ENCODE data around the gene TRPM5.
"Not testable (repeated sequence)": the region's sequence is repeated elsewhere in the genome, so short reads cannot be mapped to it uniquely, and the experiment has no call there.

Gene TRPM5, protein sequence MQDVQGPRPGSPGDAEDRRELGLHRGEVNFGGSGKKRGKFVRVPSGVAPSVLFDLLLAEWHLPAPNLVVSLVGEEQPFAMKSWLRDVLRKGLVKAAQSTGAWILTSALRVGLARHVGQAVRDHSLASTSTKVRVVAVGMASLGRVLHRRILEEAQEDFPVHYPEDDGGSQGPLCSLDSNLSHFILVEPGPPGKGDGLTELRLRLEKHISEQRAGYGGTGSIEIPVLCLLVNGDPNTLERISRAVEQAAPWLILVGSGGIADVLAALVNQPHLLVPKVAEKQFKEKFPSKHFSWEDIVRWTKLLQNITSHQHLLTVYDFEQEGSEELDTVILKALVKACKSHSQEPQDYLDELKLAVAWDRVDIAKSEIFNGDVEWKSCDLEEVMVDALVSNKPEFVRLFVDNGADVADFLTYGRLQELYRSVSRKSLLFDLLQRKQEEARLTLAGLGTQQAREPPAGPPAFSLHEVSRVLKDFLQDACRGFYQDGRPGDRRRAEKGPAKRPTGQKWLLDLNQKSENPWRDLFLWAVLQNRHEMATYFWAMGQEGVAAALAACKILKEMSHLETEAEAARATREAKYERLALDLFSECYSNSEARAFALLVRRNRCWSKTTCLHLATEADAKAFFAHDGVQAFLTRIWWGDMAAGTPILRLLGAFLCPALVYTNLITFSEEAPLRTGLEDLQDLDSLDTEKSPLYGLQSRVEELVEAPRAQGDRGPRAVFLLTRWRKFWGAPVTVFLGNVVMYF (N-terminal part only)
- total RNA-seq, result 0.15 to 1.4 (median 0.45) reads per million in 4 donors

DNA sequence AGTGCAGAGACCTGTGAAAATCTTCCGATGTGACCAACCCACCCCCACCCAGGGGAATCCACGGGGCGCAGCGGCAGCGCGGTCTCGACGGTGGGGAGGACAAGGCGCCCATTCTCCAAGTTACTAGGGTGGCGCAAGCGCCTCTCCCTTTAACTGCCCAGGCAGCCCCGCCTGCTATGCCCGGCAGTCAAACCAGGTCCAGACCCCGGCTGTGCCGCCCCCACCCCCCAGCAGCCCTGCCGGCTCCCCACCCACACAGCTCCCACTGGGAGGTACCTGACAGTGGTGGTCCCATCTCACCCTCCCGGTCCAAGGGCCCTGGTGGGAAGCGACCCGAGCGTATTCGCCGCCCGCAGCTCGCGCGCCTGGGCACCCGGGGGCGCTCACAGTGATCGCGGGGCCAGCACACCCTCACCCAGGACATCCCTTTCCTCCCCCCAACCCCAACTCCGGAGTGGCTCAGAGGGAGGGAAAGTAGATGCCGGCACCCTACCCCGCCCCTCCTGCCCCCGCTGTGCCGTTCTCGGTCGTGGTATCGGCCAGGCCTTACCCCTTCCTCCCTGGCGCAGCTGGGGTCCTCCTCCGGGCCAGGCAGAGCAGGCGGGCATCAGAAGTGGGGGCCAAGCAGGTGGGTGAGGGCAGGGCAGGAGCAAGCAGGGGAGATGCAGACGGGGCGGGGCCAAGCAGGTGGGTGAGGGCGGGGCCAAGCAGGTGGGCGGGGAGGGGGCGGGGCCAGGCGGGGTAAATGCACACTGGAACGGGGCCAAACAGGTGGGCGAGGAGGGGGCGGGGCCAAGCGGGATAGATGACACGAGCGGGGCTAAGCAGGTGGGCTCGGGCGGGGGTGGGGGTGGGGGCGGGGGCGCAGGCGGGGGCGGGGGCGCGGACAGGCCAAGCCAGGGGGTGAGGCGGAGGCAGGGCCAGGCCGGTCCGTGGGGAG, at the start of gene TRPM5:
TSS of gene TRPM5 (minus strand) at position 634 of the 940 bp plus-strand sequence. CDS start 21,478 bp downstream, outside the sequence.
- DNase-seq, result peak; percentile 40 to 78 (median 70)

DNA sequence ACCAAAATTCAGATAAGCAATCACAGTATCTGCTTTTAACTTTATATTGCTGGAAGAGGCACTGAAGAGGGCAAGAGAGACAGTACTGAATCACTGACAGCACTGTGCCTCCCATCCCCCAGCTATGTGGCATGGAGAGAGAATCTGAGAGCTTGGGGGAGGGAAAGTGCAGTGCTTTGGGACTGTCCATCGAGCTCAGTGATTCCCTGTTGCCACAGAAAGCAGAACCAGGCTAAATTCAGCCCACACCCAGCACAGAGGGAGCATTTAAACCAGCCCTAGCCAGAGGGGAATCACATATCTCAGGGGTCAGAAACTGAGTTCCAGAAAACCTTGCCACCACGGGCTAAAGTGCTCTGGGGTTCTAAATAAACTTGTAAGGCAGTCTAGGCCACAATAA, 44.8 kb upstream of the TRPM5 start:
- DNase-seq, result no peak

DNA sequence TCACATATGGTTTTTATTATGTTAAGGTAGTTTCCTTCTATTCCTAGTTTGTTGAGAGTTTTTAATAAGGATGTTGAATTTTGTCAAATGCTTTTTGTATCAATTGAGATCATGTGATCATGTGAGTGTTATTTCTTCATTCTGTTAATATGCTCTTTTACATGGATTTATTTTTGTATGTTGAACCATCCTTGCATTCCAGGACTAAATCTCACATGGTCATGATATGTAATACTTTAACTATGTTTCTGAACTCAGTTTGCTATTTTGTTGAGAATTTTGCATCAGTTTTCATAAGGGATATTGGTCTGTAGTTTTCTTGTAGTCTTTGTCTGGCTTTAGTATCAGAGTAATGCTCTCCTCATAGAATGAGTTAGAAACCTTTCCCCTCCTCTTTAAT, 43.7 kb upstream of the TRPM5 start:
- no peak for DNase-seq

DNA sequence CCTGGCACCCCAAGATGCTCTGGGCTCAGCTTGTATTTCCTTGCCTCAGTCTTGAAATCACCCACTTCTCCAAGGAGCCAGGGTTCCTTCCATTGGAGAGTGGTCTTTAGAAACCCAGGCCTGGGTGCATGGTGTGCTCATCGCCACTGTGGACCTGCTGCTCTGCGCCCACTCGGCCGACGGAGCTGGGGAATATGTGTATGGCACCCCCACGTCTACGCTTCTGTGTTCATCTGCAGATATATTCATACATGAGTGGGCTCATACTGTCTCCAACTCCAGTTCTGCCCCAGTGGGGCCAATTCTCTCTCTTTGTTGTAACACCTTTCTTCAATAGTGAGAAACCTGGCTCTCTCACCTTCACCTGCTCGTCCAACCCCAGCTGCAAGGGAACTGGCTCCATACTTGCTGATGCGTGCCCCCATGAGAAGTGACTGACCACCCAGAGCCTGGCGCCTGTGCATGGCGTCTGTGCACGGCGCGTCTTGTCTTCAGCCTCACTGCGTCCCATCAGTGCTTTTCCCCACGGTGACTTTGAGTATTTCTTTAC, 40.3 kb upstream of the TRPM5 start:
- DNase-seq, result no peak

DNA sequence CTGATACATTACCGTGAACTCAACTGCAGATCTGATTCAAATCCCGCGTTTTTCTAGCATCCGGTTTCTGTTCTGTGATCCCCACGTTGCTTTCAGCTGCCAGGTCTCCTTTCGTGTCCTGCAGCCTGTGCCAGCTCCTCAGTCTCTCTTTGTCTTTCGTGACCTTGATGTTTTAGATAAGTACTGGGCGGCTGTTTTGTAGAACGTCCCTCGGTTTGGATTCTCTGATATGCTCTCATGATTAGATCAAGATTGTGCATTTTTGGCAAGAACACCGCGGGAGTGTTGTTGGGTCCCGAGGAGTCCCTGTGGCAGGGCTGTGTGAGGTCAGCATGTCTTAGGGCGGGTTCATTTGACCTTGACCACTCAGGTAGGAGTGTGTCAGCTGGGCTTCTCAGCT, 39.1 kb upstream of the TRPM5 start:
- DNase-seq, result no peak

DNA sequence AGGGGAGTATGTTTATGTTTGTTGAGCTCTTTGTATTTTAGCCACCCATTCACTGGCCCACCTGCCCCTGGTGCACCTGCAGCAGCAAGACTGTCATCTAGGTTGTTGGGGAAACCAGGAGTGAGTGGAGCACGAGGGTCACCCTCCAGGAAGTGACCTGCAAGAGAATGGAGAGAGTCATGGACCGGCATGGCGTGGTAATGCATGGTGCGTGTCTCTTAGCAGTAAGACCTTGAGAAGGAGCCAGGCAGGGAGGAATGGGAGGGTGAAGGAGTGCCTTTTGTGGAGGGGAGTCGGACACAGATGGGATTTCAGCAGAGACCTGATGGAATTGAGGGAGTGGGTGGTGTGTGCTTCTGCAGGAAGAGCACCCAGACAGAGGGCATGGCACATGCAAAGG, 38.4 kb upstream of the TRPM5 start:
- no peak for DNase-seq

DNA sequence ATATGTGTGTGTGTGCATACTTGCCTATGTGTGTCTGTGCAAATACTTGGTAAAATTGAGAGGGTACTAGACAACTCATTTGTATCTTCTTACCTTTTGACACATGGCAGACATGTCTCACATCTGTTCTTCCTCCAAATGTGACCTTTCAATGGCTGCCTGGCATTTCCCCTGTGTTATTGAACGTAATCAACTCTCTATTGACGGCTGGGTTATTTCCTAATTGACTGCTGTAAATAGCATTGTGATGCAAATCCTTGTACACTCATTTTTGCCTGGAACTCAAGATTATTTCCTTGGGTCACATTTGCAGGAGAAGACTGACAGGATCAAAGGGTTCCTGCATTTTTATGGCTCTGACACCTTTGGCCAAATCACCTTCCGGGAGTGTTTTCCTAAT, 37.9 kb upstream of the TRPM5 start:
- DNase-seq, result no peak

DNA sequence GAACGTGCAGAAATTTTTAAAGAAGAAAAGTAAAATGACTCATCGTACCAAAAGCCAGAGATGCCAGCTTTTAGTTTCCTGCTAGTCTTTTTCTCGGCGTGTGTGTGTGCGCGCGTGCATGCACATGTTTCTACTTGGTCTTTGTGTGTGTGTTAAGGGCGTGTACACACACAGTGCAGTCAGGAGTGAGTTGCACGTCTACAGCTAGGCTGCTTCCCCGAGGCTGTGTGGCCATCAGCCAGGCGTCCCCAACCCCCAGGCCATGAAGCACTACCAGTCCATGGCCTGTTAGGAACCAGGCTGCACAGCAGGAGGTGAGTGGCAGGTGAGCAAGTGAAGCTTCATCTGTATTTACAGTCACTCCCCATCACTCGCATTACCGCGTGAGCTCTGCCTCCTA, 36.9 kb upstream of the TRPM5 start:
- DNase-seq, result no peak

DNA sequence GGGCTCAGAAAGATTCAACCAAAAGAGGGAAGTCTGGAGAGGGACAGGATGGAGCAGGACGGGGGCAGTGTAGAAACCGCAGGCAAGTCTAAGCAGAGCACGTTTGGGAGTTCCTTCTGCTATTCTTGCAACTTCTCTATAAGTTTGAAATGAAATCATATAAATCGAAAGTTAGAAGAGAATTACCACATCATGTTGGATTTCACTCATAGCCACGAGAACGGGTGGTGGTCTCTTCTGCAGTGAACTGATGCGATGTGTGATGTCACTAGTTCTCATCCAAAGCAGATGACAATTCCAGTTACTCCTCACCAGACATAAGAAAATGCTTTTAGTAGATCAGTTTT, 36.5 kb upstream of the TRPM5 start:
- no peak for DNase-seq

DNA sequence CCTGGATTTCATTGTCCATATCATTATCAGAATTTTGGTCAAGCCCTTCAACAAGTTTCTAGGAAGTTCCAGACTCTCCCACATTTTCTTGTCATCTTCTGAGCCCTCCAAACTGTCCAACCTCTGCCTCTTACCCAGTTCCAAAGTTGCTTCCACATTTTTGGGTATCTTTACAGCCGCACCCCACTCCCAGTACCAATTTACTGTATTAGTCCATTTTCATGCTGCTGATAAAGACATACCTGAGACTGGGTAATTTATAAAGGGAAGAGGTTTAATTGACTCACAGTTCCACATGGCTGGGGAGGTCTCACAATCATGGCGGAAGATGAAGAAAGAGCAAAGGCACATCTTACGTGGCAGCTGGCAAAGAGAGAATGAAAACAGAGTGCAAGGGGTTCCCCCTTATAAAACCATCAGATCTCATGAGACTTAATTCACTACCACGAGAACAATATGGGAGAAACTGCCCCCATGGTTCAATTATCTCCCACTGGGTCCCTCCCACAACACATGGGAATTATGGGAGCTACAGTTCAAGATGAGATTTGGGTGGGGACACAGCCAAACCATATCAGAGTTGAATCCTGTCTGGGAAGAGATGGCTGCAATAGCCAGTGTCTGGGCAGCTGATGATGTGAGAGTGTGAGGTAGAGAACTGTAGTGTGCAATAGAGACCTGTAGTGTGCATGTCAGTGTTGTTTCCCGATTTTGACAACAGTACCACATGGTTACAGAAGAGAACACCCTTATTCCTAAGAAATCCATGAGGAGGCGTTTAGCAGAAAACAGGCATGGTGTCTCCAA, 36.0 kb upstream of the TRPM5 start:
- DNase-seq, result not testable (repeated sequence)

DNA sequence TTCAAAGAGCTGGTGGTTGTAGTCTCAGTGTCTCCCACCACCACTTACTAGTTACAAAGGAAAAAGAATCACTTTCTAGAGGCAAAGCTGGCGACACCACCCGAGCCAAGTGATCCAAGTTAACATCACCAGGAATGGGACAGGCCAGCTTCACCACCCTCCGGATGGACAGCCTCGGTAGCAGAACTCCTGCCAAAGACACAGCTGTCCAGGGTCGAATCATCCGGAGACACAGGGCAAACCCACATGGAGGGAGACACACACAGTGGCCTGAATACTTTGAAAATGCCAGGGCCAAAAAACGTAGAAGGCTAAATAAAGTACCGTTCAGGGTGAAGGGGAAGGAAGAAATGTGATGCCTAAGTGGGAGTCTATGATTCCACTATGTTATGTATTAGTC, 33.6 kb upstream of the TRPM5 start:
- DNase-seq, result no peak

DNA sequence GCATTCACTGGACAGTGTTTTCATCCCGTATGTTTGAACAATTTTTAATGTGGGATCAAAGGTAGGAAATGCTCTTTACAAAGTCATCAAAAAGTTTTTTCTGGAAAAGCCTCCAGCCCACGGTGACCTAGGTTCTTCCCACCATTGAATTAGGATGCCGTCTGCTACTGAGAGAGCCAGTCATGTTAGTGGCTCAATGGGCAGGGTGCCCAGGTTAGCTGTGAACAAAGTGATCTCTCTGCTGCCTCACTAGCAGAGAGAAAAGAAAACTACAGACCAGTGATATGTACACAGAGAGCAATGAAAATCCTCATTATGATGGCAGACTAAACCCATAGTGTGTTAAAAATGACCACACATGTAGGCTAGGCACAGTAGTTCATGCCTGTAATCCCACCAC, 32.9 kb upstream of the TRPM5 start:
- no peak for DNase-seq

DNA sequence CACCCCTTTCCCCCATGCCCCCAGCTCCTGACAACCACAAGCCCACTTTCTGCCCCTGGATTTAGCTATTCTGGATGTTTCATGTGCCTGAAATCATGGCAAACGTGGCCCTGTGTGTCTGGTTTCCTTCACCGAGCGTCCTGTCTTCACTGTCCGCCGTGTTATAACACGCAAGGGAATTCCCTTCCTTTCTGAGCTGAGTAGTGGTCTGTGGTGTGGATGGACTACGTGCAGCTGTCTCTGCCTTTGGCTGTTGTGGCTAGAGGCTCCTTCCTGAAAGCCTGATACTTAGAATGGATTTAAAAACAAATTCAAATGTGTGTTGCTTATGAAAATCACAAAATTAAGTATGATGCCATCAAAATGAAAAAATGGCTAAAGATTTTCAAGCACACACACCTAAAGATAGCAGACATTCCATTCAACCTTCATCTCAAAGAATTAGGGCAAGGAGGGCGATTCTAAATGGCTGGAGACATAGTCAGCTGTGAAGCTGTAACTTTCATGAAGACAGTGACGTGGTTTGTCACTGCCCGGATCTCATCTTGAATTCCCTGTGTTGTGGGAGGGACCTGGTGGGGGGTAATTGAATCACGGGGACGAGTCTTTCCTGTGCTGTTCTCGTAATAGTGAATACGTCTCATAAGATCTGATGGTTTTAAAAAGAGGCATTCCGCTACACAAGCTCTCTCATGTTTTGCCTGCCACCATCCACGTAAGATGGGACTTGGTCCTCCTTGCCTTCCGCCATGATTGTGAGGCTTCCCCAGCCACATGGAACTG, 31.0 kb upstream of the TRPM5 start:
- no peak for DNase-seq

DNA sequence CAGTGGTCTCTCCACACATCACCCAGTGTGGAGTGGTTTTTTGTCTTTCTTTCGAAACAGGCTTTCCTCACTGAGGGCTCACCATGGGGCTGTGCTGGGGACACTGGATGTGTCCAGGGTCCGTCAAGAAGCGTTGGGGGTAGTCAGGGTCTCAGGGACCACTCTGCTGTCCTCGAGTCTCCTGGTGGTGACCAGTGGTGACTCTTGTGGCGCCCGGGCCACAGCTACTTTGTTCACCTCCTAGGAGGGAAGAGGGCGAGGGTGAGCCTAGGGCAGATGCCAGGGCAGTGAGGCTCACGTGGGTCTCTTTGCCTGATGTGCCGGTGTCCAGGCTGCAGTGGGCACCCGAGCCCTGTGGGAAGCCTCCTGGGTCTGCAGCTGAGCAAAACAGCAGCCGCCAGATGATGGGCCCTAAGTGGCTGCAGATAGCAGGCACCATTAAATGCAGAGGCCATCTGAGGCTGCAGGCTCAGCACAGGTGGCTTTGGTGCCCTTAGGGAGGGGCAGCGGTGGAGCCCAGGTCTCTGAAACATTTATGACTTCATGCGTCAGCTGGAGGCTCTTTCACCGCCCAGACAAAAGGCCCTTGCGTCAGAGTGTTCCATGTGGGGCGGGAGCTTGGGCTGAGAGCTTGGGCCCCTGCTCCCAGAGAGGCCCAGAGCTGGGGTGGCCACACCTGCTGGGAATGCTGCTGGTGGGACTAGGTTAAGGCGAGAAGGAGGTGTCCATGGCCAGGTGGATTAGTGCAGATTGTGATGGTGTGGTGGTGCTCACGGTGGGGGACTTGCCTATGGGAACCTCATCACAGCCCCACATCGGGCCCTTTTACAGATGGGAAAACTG, 30.0 kb upstream of the TRPM5 start:
- DNase-seq, result no peak

DNA sequence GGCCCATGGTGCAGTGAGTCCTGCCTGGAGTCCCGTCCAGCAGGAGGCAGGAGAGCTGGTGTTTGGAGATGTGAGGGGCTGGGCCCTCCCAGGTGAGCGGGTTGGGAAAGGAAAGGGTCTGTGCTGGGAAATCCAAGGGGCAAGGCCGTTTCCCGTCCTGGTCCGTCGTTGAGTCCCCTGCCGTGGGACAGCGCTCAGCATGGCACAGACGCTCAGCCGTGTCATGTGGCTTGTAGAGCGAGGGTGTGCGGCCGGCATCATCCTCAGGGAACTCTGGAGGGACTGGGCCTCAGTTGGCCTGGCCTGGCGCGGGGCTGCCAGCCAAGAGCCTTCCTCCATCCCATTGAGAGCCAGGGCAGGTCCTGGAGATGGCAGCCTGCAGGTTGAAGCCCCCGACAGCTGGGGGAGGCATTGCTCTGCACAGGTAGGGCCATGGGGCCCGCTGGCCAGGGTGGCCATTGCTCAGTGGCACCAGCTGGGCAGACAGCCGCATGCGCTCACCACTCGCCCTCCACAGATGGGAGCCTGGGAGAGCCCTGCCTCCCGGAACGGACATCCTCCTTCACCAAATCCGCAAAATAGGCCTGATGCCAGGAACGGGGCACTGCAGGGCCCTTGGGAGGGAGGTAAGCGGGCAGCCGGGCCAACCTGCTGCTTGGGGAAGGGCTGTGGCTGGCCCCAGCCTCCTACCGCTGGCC, 29.2 kb upstream of the TRPM5 start:
- DNase-seq, result no peak

DNA sequence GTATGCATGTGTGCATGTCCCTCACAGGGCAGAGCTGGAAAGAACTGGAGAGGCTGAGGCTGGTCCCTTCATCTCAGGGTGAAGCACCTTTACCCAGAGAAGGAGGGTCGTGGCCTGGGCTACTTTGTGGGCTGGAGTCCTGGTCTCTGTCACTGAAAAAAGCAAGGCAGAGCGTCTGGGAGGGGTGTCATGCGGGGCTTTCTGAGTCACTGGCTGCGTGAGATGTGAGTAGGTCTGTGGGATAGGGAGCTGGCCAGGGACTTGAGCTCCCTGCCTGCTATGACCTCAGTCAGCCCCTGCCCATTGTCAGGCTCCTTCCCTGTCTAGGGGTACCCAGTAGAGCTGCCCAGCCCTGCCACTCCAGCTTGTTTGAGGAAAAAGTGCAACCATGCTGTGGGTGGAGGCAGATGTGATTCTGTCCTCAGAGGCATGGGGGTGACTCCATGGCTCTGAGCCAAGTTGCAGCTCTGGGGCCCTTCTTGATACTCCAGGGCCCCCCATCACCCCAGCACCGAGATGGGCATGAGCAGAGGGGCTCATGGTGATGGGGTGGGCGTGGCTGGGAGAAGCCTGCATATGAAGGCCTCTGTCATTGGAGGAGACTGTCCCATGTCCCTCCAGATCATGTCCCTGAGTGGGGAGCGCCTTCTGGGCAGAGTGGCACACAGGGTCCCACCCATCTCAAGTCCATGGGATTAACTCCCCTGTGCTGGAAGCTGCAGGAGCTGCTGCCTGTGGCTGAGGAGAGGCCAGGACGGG, 28.3 kb upstream of the TRPM5 start:
- DNase-seq, result no peak

DNA sequence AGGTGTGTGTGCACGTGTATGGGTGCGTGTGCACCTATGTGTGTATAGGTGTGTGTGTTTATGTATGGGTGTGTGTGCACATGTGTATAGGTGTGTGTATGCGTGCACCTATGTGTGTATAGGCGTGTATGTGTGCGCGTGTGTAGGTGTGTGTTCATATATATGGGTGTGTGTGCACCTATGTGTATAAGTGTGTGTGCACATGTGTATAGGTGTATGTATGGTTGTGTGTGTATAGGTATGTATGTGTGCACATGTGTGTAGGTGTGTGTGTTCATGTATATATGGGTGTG, 27.4 kb upstream of the TRPM5 start:
- no peak for DNase-seq

DNA sequence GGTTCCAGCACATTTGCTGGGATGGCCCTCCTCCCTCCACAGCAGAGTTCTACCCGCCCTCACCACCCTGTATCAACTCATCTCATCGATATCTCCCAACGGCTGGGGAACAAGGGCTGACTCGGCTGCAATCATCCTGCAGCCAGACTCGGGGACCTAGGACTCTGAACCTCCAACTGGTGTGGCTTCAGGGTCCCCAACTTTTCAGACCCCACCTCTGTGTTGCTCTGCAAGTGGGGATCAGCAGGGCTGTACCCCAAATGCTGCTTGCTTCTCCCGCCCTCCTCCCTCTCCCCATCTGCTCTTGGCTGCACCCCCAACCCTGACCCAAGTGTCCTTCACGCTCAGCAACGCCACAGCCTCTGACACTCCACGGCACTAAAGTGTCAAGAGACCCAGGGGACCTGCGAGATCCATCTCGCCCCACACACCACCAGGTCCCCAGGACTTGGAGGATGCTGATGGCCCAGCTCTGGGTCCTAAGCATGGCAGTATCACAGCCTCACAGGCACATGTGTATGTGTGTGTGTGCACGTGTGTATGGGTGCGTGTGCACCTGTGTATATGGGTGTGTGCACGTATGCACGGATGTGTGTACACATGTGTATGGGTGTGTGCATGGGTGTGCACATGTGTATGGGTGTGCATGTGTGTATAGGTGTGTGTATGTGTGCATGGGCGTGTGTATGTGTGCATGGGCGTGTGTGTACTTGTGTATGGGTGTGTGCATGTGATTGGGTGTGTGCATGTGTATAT, 26.9 kb upstream of the TRPM5 start:
- no peak for DNase-seq

All from T-helper 1 cell (primary cell).